Suprapubic skin (tissue), 3 donors: ENCODE data around the gene SLC33A1.

Source experiments
- CTCF ChIP-seq, 2 donors: fragments of 200-600 bp in 1 of 2; fragments of 450-650 bp in 1 of 2; sonication (generic) in 1 of 2; IDR thresholded peaks; one replicate each; pipeline ENCODE4 v1.5.1; 2016 to 2019; ENCODE audit warnings: antibody characterized with exemption in 2 of 2, mild to moderate bottlenecking in 1 of 2, moderate library complexity in 1 of 2
- EP300 ChIP-seq: sonication (generic); formaldehyde crosslinking; IDR thresholded peaks from one replicate; pipeline ENCODE4 v1.6.1; 2017; ENCODE audit warnings: antibody characterized with exemption
- POLR2A ChIP-seq, 2 donors: fragments of 450-650 bp; IDR thresholded peaks; one replicate each; pipeline ENCODE4 v1.6.1; 2017; ENCODE audit warnings: antibody characterized with exemption in 2 of 2, mild to moderate bottlenecking in 2 of 2, moderate library complexity in 2 of 2

- TF ChIP-seq CTCF (IDR thresholded peaks at IDR 0.05), result no peak
- no peak for TF ChIP-seq POLR2A (IDR thresholded peaks at IDR 0.05)
- TF ChIP-seq EP300, result no peak
These were observed 71.8 kb downstream of the SLC33A1 start for GRCh38 chr3:155782390-155782953.
